ENCODE results near the gene CDYL. TPM values are rescaled to one million over a fixed set of nuclear protein-coding genes. Genes with fewer than 3 reads are reported as not detected.

The CDYL gene
- total and polyA plus RNA-seq, 2 of the 4 experiments (the other 2 are of a cell fraction): 14.2 to 92.1 TPM

- BruUV-seq (replicated peaks): no TSS peak
- POLR2A ChIA-PET (ENCODE audit: unreplicated experiment): no interaction called here
- intact Hi-C loops (cut with micrococcal nuclease): no loop called here
- Histone ChIP-seq H3K56ac (ENCODE audit: extremely low read depth, insufficient read depth, low read length) (no peak overlapping the region), H3K36me3 (ENCODE audit: control insufficient read depth, insufficient read depth, low read length) (peaks cover 1% of the 10 kb centered on the region; the same call in 1 of the 2 replicates), H3K79me1 (ENCODE audit: low read depth in 1 of 2, low read length in 2 of 2) (peaks cover 14 to 34% of the 10 kb centered on the region in 2 experiments; a peak in 3 of 4 replicates), H3K27me3 (ENCODE audit: control insufficient read depth, insufficient read depth, low read length) (no peaks in the 10 kb centered on the region), H2BK120ac (ENCODE audit: low read depth, low read length) (no peak overlapping the region), H2AK5ac (ENCODE audit: low read depth, low read length) (no peak overlapping the region), H3K9me1 (ENCODE audit: insufficient read depth, low read length) (peaks cover 21% of the 10 kb centered on the region), H3K4me1 (ENCODE audit: control insufficient read depth, insufficient read depth, low read length) (peaks cover 18% of the 10 kb centered on the region), H2BK5ac (ENCODE audit: low read depth, low read length, poor library complexity, severe bottlenecking) (no peak overlapping the region), H4K8ac (ENCODE audit: low read depth in 2 of 2, low read length in 2 of 2) (no peak overlapping the region), H4K20me1 (ENCODE audit: insufficient read depth, low read length) (peaks cover 24% of the 10 kb centered on the region), H3K9ac (ENCODE audit: low read depth, low read length) (no peak overlapping the region), H3K4ac (ENCODE audit: low read depth, low read length) (no peak overlapping the region), H3K14ac (replicated peaks; ENCODE audit: low read depth, low read length) (no peak overlapping the region), H3K9me3 (ENCODE audit: control insufficient read depth, insufficient read depth, low read length) (no peaks in the 10 kb centered on the region), H3K4me2 (ENCODE audit: low read depth, low read length) (no peak overlapping the region), H3K4me3 (ENCODE audit: insufficient read depth, low read depth, low read length) (no peak overlapping the region), H4K5ac (ENCODE audit: low read depth, low read length) (no peak overlapping the region), H4K91ac (ENCODE audit: insufficient read depth, low read depth, low read length) (no peak overlapping the region), H2BK15ac (ENCODE audit: low read depth, low read length) (no peak overlapping the region), H3K18ac (ENCODE audit: low read depth, low read length) (no peak overlapping the region), H2AK9ac (replicated peaks; ENCODE audit: low read depth, low read length, poor library complexity) (no peak overlapping the region), H3K23ac (ENCODE audit: low read depth, low read length) (no peak overlapping the region), H3K27ac (ENCODE audit: insufficient read depth, low read length) (no peak overlapping the region), H2AFZ (replicated peaks; ENCODE audit: low read length, poor library complexity) (no peak overlapping the region), H2BK20ac (ENCODE audit: low read depth, low read length) (no peak overlapping the region)
- dilution Hi-C loops (cut with HindIII; ENCODE audit: low sequenced_read_pairs, unreplicated experiment): no loop called here
- no CpG with 5 or more reads among the region's 1 CpG for WGBS, 2 experiments (ENCODE audit: extremely low coverage in 2 of 2, insufficient read length in 1 of 2)
- TF ChIP-seq CTCF (conservative IDR thresholded peaks at IDR 0.05; ENCODE audit: low read depth, low read length): no peak
- no peak for TF ChIP-seq FOS (IDR thresholded peaks at IDR 0.05; ENCODE audit: low read depth, low read length)
- no peak for TF ChIP-seq SMC3 (IDR thresholded peaks at IDR 0.05; ENCODE audit: low read depth, low read length)
- no peak for TF ChIP-seq USF2 (IDR thresholded peaks at IDR 0.05; ENCODE audit: low read depth, low read length)
- TF ChIP-seq RFX5 (IDR thresholded peaks at IDR 0.05; ENCODE audit: low read depth, low read length): no peak
- DNase-seq (no peak), ATAC-seq (ENCODE audit: low read depth) (no peak)
- in situ Hi-C loops (cut with MboI; ENCODE audit: low sequenced_read_pairs): loop anchor here (10.0 kb wide), 1 partner anchor 884 kb away; no protein-coding TSS in a partner anchor
- CTCF ChIA-PET: no interaction called here
Observed at GRCh38 chr6:4939241-4939640, 163.0 kb downstream of the CDYL start.

Measured in IMR-90 (cell line).